NT2/D1 (cell line): ENCODE data around the gene ACOT9.

ENCODE experiments used
- SUZ12 ChIP-seq: IDR thresholded peaks from 2 replicates; pipeline ENCODE4 v1.6.1; 2011; ENCODE audit not compliant: insufficient read length, insufficient read depth; ENCODE audit errors: extremely low read depth
- YY1 ChIP-seq: IDR thresholded peaks from 2 replicates; pipeline ENCODE4 v1.6.1; 2011; ENCODE audit not compliant: insufficient read length, insufficient read depth
- ZNF274 ChIP-seq: IDR thresholded peaks from 2 replicates; pipeline ENCODE4 v1.6.1; 2011; ENCODE audit warnings: mild to moderate bottlenecking, low read depth, low read length

- TF ChIP-seq YY1 (no peak), ZNF274 (no peak), SUZ12 (no peak)
Measured at GRCh38 chrX:23788521-23788920, 45.4 kb upstream of the ACOT9 start.
